Activated naive CD4-positive, alpha-beta T cell treated with anti-CD3 and anti-CD28 coated beads, Interleukin-2, amount 50 U/mL, for 72 hours (primary cell): ENCODE results near the gene MCCC1. TPM values are rescaled to one million over a fixed set of nuclear protein-coding genes. Genes with fewer than 3 reads are reported as not detected.
A peak's percentile ranks its signal among the peaks of the same experiment; 100 is the strongest.
"Not testable (repeated sequence)": the region's sequence is repeated elsewhere in the genome, so short reads cannot be mapped to it uniquely, and the experiment has no call there.

ENCODE experiments used
- ATAC-seq, 2 donors: fragments of 150-1000 bp; cut with Tn5 transposase; 2 replicates each; pipeline ENCODE4 v1.10.0; 2021; ENCODE audit warnings: mild to moderate bottlenecking in 2 of 2, moderate library complexity in 2 of 2
- DNase-seq, 2 donors: peaks; one replicate each; pipeline ENCODE4 v3.0.0; 2021 to 2022; ENCODE audit warnings: low spot score in 2 of 2
- H3K27ac Mint-ChIP-seq, 2 donors: one replicate each; pipeline ENCODE4 v1.8.0; 2022; ENCODE audit warnings: mild to moderate bottlenecking in 2 of 2, mixed read lengths in 2 of 2
- H3K36me3 Mint-ChIP-seq, 2 donors: one replicate each; pipeline ENCODE4 v1.8.0; 2022; ENCODE audit warnings: mixed read lengths in 2 of 2
- H3K9me3 Mint-ChIP-seq, 2 donors: one replicate each; pipeline ENCODE4 v1.8.0; 2022; ENCODE audit warnings: mixed read lengths in 2 of 2
- total RNA-seq, 2 donors: library from RNA; stranded (reverse); gene quantifications; one replicate each; pipeline ENCODE4 v1.2.3, GENCODE V29; 2022

Gene MCCC1
- total RNA-seq, 2 donors from 2014 or later, result 27.2 to 30.9 TPM

DNA sequence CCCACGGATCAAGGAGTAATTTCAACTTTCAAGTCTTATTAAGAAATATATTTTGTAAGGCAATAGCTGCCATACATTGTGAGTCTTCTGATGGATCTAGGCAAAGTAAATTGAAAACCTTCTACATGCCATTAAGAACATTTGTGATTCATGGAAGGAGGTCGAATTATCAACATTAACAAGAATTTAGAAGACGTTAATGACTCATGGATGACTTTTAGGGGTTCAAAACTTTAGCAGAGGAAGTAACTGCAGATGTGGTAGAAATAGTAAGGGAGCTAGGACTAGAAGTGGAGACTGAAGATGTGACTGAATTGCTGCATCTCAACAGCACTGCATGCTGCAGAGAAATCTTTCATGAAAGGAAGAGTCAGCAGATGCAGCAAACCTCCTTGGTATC, 70.9 kb downstream of the MCCC1 start:
- Mint-ChIP-seq H3K27ac (no peak overlapping the region), H3K9me3 (no peaks in the 10 kb centered on the region), H3K36me3 (peaks cover 9 to 22% of the 10 kb centered on the region in 2 donors)
- ATAC-seq, result no peak
- no peak for DNase-seq

DNA sequence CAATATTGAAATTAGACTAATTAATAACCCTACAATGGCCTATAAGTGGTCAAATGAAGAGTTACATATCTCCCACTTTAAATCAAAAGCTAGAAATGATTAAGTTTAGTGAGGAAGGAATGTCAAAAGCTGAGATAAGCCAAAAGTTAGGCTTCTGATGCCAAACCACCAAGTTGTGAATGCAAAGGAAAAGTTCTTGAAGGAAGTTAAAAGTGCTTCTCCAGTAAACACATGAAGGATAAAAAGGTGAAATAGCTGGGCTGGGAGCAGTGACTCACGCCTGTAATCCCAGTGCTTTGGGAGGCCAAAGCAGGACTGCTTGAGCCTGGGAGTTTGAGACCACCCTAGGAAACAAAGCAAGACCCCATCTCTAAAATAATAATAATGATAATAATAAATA, 72.0 kb downstream of the MCCC1 start:
- DNase-seq, result no peak
- peaks cover 9 to 22% of the 10 kb centered on the region in 2 donors for H3K36me3 Mint-ChIP-seq
- no peaks in the 10 kb centered on the region for H3K9me3 Mint-ChIP-seq
- ATAC-seq, result no peak
- H3K27ac Mint-ChIP-seq, result no peak overlapping the region

DNA sequence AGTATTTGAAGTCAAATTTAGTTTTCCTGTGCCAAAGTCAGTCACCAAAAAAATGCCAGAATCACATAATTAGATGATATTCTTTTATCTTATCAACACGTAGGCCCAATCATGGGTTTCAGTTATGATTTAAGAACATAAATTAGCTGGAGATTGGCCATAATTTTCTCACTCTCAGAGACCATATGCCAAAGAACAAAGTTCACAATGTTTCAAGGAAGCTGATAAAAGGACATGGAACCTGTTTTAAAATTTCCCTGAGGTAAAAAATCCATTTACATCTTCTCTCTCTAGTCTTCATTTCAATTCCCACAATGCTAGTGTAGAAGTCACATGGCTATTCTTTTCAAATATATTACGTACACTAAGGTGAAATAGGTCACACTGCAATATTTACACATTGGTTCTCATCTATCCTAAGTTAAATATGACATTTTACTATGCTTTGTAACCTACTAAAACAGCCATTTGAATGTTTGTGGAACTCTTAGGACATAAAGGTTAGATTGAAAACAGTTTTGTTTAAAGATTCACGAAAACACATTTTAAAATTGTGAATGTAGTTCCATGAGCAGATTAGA, 76.3 kb downstream of the MCCC1 start:
- DNase-seq (no peak), ATAC-seq (no peak)
- Mint-ChIP-seq H3K27ac (no peak overlapping the region), H3K9me3 (no peaks in the 10 kb centered on the region), H3K36me3 (peaks cover 0 to 4% of the 10 kb centered on the region in 2 donors)

DNA sequence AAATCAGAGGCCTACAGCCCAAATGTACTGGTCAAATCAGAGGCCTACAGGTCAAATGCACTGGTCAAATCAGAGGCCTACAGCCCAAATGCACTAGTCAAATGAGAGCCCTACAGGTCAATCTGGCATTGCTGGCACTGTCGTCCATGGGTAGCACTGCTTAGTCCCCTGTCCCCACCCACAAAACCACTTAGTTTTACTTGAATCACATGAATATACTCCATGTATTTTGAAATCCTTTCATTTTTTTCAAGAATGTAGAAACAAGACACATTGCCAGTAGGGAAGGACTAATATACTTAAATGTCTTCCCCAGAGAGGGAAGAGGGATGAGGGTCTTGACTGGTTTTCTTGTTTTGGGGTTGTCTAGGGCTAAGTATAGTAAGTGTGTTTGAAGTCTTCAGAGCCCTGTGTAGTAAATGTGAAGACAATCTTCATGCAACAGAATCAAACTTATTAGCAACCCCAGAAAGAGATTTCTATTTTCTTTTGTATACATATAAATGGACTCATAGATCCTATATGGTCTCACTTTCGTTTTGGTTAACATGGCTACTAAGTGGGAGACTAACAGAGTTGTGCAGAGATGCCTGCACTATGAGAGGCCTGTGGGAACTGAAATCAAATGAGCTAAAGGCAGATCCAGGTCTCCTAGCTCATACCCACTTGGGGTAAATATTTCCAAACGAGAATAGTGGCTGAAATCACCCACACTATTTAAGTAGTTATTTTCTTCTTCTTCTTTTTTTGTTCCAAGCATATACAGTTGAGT, 80.7 kb downstream of the MCCC1 start:
- no peaks in the 10 kb centered on the region for H3K9me3 Mint-ChIP-seq
- DNase-seq (no peak), ATAC-seq (peak in 1 of 2 donors; percentile 53)
- no peak overlapping the region for H3K27ac Mint-ChIP-seq
- H3K36me3 Mint-ChIP-seq, result no peaks in the 10 kb centered on the region

DNA sequence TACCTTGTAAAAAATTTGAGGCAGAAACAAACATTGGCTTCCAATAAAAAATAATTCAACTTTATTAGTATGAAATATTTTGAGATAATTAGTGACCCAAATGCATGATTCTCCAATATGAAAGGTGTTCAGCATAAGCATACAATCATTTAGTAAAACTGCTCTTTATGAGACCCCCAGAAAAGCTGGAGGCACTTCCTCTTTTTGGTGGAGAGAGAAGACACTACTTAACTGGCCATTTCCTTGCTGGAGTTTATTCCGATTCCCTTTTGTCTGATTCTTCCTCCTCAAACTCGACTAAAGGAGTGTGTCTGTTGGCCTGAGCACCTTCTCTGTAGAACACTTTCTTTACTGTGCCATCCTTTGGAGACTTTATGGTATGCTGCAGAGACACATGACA, 84.1 kb downstream of the MCCC1 start:
- H3K9me3 Mint-ChIP-seq, result no peaks in the 10 kb centered on the region
- ATAC-seq (no peak), DNase-seq (no peak)
- no peaks in the 10 kb centered on the region for H3K36me3 Mint-ChIP-seq
- peak overlapping the region in 1 of 2 donors; percentile 30 for H3K27ac Mint-ChIP-seq

DNA sequence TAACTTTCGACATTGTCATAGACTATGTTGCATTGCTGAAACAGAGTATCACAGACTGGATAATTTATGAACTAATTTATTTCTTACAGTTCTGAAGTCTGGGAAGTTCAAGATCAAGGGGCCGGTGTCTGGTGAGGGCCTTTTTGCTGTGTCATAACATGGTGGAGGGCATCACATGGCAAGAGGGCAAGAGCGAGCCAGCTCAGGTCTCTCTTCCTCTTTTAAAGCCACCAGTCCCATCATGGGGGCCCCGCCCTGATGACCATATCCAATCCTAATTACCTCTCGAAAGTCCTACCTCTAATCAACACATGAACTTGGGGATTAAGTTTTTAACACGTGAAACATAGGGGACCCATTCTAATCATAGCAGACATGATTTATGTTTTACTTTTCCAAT, 85.4 kb downstream of the MCCC1 start:
- DNase-seq, result no peak
- peak overlapping the region in 1 of 2 donors; percentile 55 for H3K27ac Mint-ChIP-seq
- H3K9me3 Mint-ChIP-seq, result no peaks in the 10 kb centered on the region
- no peak for ATAC-seq
- no peaks in the 10 kb centered on the region for H3K36me3 Mint-ChIP-seq

DNA sequence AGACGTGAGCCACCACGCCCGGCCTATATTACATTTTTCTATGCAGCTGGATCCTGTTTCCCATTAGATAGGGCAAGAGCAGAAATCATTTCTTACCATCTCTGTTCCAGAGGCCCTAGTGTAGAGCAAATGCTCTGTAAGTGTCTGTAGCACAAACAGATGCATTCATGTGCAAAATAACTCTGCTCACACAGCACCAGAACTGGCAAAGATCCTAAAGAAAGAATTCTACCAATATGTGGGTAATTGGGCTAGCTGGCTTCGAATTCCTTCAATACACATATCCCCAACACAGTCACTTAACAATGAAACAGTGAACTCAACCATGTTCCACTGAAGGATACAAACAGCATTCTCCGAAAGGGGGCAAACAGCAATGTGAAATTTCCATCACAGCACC, 86.2 kb downstream of the MCCC1 start:
- ATAC-seq, result no peak
- H3K36me3 Mint-ChIP-seq, result no peaks in the 10 kb centered on the region
- H3K27ac Mint-ChIP-seq, result no peak overlapping the region
- H3K9me3 Mint-ChIP-seq, result no peaks in the 10 kb centered on the region
- DNase-seq, result no peak

DNA sequence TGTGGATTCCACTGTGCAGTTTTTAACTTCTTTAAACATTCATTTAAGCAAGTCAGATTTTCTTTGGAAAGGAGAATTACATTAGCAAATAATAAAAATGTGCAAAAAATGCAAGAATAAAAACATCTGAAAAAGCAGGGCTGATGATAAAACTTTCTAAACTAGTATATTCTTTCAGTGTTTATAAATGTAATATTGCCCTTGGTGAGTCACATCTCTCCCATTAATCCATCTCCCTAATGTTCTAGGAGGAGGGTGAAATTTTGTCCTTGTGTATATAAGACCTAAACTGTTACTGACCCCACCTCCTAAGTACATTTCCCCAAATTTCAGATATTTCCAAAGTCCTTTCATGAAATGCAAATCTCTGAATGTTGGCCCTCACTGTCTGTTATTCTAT, 90.5 kb downstream of the MCCC1 start:
- no peaks in the 10 kb centered on the region for H3K9me3 Mint-ChIP-seq
- H3K36me3 Mint-ChIP-seq, result no peaks in the 10 kb centered on the region
- ATAC-seq (no peak), DNase-seq (no peak)
- no peak overlapping the region for H3K27ac Mint-ChIP-seq

DNA sequence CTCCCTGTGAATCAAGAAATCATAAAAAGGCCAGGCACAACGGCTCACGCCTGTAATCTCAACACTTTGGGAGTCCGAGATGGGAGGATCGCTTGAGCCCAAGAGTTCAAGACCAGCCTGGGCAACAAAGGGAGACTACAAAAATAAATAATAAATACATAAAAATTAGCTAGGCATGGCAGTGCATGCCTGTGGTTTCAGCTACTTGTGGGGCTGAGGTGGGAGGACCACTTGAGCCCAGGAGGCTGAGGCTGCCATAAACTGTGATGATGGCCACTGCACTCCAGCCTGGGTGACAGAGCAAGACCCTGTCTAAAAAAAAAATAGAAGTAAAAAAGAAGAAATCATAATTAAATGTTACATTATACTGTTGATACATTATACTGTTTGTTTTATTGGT, 91.0 kb downstream of the MCCC1 start:
- H3K36me3 Mint-ChIP-seq, result no peaks in the 10 kb centered on the region
- no peaks in the 10 kb centered on the region for H3K9me3 Mint-ChIP-seq
- H3K27ac Mint-ChIP-seq, result no peak overlapping the region

DNA sequence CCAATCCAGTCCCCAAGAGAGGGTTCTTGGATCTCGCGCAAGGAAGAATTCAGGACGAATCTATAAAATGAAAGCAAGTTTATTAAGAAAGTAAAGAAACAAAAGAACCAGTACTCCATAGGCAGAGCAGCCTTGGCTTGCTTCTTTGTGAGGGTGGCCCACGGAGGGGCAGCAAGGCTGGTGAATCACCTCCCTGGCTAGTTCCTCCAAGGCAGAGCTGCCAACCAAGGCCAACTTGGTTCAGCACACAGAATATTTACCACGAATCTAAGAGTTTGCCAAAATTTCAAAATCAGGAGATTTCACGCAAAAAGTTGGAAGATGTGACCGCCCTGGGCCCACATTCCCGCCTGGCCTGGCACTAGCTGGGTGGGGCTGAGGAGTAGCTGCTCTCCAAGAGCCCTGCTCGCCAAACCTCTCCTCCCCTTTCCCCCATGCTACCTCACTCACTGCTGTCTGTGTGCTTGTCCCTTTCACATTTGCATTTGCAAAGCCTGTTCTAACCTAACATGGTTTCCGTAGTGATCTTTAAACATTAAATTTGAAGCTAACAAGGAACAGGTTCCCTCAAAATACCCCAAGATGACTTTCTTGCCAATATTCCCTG, 92.8 kb downstream of the MCCC1 start:
- Mint-ChIP-seq H3K36me3 (no peaks in the 10 kb centered on the region), H3K9me3 (no peaks in the 10 kb centered on the region), H3K27ac (no peak overlapping the region)
- ATAC-seq (no peak), DNase-seq (no peak)

More for the DNA sequence above, 91.0 kb downstream of the MCCC1 start:
- ATAC-seq, result no peak
- DNase-seq, result no peak

DNA sequence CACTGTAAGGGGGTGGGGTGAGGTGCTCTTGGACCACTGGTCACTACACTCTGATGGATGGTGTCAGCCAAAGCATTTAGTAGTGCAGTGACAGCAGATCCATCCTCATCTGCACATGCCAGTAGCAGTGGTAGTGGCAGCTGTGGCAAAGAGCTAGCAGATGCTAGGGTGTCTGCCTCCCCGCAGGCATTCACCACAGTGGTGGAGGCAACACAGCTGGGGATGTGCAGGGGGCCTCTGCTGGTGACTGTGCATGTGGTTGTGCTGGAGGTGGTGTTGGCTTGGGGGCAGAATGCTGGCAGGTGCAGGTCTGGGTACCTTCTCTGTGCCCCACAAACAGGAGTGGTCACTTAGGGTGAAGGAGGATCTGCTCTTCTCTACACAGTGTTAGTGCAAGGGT, 99.5 kb downstream of the MCCC1 start:
- H3K36me3 Mint-ChIP-seq, result peaks cover 0 to 5% of the 10 kb centered on the region in 2 donors
- DNase-seq (no peak), ATAC-seq (no peak)
- H3K27ac Mint-ChIP-seq, result no peak overlapping the region
- H3K9me3 Mint-ChIP-seq, result peaks cover 3 to 9% of the 10 kb centered on the region in 2 donors

DNA sequence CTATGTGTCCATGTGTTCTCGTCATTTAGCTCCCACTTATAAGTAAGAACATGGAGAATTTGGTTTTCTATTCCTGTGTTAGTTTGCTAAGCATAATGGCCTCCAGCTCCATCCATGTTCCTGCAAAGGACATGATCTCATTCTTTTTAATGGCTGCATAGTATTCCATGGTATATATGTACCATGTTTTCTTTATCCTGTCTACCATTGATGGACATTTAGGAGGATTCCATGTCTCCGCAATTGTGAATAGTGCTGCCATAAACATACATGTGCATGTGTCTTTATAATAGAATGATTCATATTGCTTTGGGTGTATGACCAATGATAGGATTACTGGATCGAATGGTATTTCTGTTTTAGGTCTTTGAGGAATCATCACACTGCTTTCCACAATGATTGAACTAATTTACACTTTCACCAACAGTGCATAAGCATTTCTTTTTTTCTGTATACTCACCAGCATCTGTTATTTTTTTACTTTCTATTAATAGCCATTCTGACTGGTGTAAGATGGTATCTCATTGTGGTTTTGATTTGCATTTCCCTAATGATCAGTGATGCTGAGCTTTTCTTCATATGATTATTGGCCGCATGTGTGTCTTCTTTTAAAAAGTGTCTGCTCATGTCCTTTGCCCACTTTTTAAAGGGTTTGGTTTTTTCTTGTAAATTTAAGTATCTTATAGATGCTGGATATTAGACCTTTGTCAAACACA, 105.7 kb downstream of the MCCC1 start:
- not testable (repeated sequence) for ATAC-seq, H3K27ac Mint-ChIP-seq, DNase-seq
- peaks cover 0 to 10% of the 10 kb centered on the region in 2 donors for H3K36me3 Mint-ChIP-seq
- H3K9me3 Mint-ChIP-seq, result peaks cover 7 to 14% of the 10 kb centered on the region in 2 donors

DNA sequence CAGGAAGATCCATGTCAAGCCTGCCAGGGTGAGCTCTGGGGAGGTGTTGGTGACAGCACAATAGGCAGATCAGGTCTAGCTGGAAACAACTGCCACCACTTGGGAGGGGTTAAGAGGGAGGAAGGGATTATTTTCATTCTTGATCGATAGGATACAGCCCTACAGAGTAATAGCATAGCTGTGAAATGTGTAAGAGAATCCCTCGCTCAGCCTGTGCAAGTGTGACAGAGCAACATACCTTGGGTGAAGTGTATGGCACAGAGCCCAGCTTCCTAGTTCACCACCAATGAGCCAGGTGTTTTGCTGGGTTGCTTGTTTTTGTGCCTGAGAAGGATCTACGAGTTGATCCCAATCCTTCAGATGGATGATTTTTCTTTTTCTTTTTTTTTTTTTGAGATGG, 109.7 kb downstream of the MCCC1 start:
- peaks cover 4 to 5% of the 10 kb centered on the region in 2 donors for H3K9me3 Mint-ChIP-seq
- ATAC-seq, result no peak

DNA sequence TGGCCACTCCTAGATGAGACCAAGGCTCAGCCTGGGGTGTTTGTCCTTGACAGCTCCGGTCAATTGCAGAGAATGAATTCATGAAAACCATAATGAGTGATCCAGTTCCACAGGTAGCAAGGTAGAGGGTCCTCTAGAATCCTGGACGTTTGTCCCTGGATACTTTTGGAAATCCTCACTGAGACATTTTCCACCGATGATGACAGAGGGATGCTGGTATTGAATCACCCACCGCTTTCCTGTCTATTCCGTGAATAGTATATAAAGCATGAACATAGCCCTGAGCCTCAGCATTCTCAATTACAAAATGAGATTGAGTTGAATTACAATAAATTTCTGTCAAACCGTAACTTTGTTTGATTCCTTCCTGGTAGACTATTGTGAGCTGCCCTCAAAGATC, 113.3 kb downstream of the MCCC1 start:
- no peak for DNase-seq
- Mint-ChIP-seq H3K9me3 (no peaks in the 10 kb centered on the region), H3K27ac (no peak overlapping the region), H3K36me3 (no peaks in the 10 kb centered on the region)
- no peak for ATAC-seq

More for the DNA sequence above, 109.7 kb downstream of the MCCC1 start:
- H3K27ac Mint-ChIP-seq, result peak overlapping the region in 1 of 2 donors; percentile 89
- no peak for DNase-seq
- H3K36me3 Mint-ChIP-seq, result peaks cover 0 to 5% of the 10 kb centered on the region in 2 donors

DNA sequence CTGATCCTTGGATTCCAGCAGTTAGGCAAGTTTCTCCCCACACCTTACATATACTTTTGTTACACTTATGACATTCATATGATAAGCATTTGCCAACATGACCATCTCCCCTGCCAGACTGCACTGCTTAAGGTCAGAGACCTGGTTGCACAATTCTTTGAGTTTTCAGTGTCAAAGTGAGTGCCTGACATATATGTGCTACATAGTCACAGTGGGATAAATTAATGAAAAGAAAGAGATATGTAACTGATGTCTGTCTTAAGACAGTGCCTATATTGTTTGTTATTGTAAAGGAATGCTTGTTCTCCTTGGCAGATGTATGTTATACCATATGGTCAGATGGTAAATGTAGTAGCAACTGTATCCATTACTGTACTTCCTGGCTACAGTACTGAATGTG, 115.4 kb downstream of the MCCC1 start:
- no peak for ATAC-seq
- Mint-ChIP-seq H3K9me3 (no peaks in the 10 kb centered on the region), H3K27ac (no peak overlapping the region), H3K36me3 (peaks cover 8 to 9% of the 10 kb centered on the region in 2 donors)
- DNase-seq, result no peak

DNA sequence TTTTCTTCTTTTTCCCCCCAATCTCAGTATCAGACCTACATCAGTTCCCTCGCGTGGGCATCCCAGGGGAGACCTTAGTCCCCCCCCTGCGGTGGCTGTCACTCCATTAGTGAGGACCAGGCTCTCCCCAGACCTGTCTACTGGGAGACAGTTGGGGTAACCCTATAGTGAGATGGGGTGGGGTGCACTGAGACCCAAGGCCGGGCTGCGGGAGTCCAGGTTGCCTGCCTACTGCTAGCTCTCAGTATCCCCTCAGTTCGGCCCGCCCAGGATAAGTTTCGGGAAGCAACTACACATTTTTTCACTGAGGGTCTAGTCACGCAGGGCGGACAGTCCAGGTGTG, 118.3 kb downstream of the MCCC1 start:
- ATAC-seq (no peak), DNase-seq (no peak)
- H3K36me3 Mint-ChIP-seq, result peaks cover 8 to 9% of the 10 kb centered on the region in 2 donors
- peak overlapping the region in 1 of 2 donors; percentile 82 for H3K27ac Mint-ChIP-seq
- H3K9me3 Mint-ChIP-seq, result no peaks in the 10 kb centered on the region
